Dendritic cell treated with granulocyte-macrophage colony-stimulating factor and Interleukin-4, amounts not matched to agents 40 ng/mL and 50 ng/mL, for 4 days (primary cell): Measurements from ENCODE around the gene KCNJ8.

ENCODE experiments used
- H3K27ac Mint-ChIP-seq: one replicate; pipeline ENCODE4 v1.8.0; 2022; ENCODE audit warnings: mild to moderate bottlenecking, mixed read lengths
- H3K27me3 Mint-ChIP-seq: one replicate; pipeline ENCODE4 v1.8.0; 2022; ENCODE audit warnings: mild to moderate bottlenecking, mixed read lengths
- H3K36me3 Mint-ChIP-seq: one replicate; pipeline ENCODE4 v1.8.0; 2022; ENCODE audit warnings: low read depth, mixed read lengths
- H3K4me1 Mint-ChIP-seq: one replicate; pipeline ENCODE4 v1.8.0; 2022; ENCODE audit warnings: low read depth, mixed read lengths
- H3K4me3 Mint-ChIP-seq: one replicate; pipeline ENCODE4 v1.8.0; 2022; ENCODE audit warnings: mild to moderate bottlenecking, moderate library complexity, mixed read lengths
- H3K9me3 Mint-ChIP-seq: one replicate; pipeline ENCODE4 v1.8.0; 2022; ENCODE audit warnings: mixed read lengths
- intact Hi-C: fragments of 100-400 bp; cut with micrococcal nuclease; formaldehyde crosslinking; loops from one replicate; pipeline ENCODE4 v1.15.0; 2022

Gene KCNJ8

DNA sequence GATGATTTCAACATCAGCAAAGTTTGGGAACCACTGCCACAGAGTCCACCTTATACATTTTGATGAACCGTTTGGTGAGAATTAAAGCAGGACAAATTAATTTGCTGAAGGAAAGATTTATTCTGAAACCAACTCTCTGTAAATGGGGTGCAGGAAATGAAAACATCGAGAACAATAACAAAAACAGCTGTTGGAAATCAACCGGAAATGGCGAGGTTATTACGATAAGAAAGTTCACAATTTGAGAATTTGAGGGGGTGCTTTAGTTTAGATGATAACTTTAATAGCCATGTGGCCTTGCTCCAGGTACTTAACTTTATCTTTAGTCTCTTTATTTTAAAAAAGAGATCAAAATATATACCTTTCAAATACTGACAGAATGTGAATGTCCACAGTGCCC, 56.7 kb downstream of the KCNJ8 start:
- intact Hi-C loops = no loop called here
- H3K4me3 Mint-ChIP-seq = no peak overlapping the region
- peaks cover 5% of the 10 kb centered on the region for H3K4me1 Mint-ChIP-seq
- no peaks in the 10 kb centered on the region for H3K9me3 Mint-ChIP-seq
- no peaks in the 10 kb centered on the region for H3K36me3 Mint-ChIP-seq
- no peak overlapping the region for H3K27ac Mint-ChIP-seq
- H3K27me3 Mint-ChIP-seq = no peaks in the 10 kb centered on the region

DNA sequence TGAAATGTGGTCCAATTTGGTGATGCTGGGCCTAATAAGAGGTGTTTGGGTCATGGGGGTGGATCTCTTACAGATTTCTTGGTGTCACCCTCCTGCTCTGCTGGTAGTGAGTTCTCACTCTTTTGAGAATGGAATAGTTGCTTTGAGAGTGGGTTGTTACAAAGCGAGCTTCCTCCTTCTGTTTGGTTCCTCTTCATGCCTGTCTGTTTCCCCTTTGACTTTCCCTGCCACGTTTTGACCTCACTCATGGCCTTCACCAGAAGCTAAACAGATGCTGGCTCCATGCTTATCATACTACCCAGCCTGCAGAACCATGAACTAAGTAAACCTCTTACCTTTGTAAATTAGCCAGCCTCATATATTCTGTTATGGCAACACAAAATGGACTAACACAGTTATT, 59.1 kb downstream of the KCNJ8 start:
- Mint-ChIP-seq H3K27me3 (no peaks in the 10 kb centered on the region), H3K36me3 (no peaks in the 10 kb centered on the region), H3K27ac (no peak overlapping the region), H3K4me3 (no peak overlapping the region), H3K9me3 (no peaks in the 10 kb centered on the region), H3K4me1 (peaks cover 5% of the 10 kb centered on the region)
- intact Hi-C loops = no loop called here
